ENCODE measurements around the gene SIRT3.

SIRT3 gene

GRCh38 chr11:213111-213510 lies 23.0 kb downstream of the SIRT3 start:
- no peak for DNase-seq

GRCh38 chr11:212150-213100 lies 23.7 kb downstream of the SIRT3 start:
- DNase-seq = no peak

- no peak for DNase-seq
Measured at GRCh38 chr11:211741-212140, 24.4 kb downstream of the SIRT3 start.

- no peak for DNase-seq
Measured at GRCh38 chr11:211295-211694, 24.8 kb downstream of the SIRT3 start.

- no peak for DNase-seq
Measured at GRCh38 chr11:210803-211180, 25.4 kb downstream of the SIRT3 start.

- no peak for DNase-seq
Measured at GRCh38 chr11:210122-210802, 25.9 kb downstream of the SIRT3 start.

- no peak for DNase-seq
Measured at GRCh38 chr11:209275-210121, 26.6 kb downstream of the SIRT3 start.

GRCh38 chr11:208917-209260 lies 27.3 kb downstream of the SIRT3 start:
- no peak for DNase-seq

- no peak for DNase-seq
Measured at GRCh38 chr11:208181-208916, 27.8 kb downstream of the SIRT3 start.

GRCh38 chr11:207863-208180 lies 28.3 kb downstream of the SIRT3 start:
- no peak for DNase-seq

GRCh38 chr11:207208-207862 lies 28.8 kb downstream of the SIRT3 start, which contains the start of the genes BET1L and RIC8A:
Gene BET1L (minus strand): TSS chr11:207399. CDS start chr11:207321, 78 bp downstream.
Gene RIC8A (plus strand): TSS chr11:207708. CDS start chr11:208855, 1,147 bp downstream.
- DNase-seq = peak; percentile 73

GRCh38 chr11:206526-207207 lies 29.5 kb downstream of the SIRT3 start:
- DNase-seq = no peak

GRCh38 chr11:206002-206384 lies 30.1 kb downstream of the SIRT3 start:
- DNase-seq = no peak

- no peak for DNase-seq
Measured at GRCh38 chr11:205221-206001, 30.7 kb downstream of the SIRT3 start.

- DNase-seq = no peak
Measured at GRCh38 chr11:204587-205109, 31.5 kb downstream of the SIRT3 start.

- no peak for DNase-seq
Measured at GRCh38 chr11:203945-204586, 32.1 kb downstream of the SIRT3 start.

- no peak for DNase-seq
Measured at GRCh38 chr11:203056-203944, 32.8 kb downstream of the SIRT3 start.

- DNase-seq = no peak
Measured at GRCh38 chr11:202490-202889, 33.7 kb downstream of the SIRT3 start.

- DNase-seq = no peak
Measured at GRCh38 chr11:201966-202365, 34.2 kb downstream of the SIRT3 start.

Data from GOT3 (cell line).